Measurements from ENCODE around the gene TNS2. TPM values are rescaled to one million over a fixed set of nuclear protein-coding genes. Genes with fewer than 3 reads are reported as not detected.

TNS2 gene
- total and polyA plus RNA-seq, 2 of the 13 experiments (the other 11 are each of a cell fraction or from before 2014, with no cell fraction given), result 8.9 to 20.4 TPM

- TF ChIP-seq TRAFD1 (CRISPR knock-in tag; IDR thresholded peaks at IDR 0.05; ENCODE audit: borderline replicate concordance) (no peak), ZBTB44 (CRISPR knock-in tag; IDR thresholded peaks at IDR 0.05) (no peak), SMAD3 (CRISPR knock-in tag; IDR thresholded peaks at IDR 0.05) (peak; percentile 39; the same call in 1 of the 2 replicates), ELF1 (CRISPR knock-in tag; IDR thresholded peaks at IDR 0.05) (peak; percentile 72), ZNF280B (CRISPR knock-in tag; IDR thresholded peaks at IDR 0.05; ENCODE audit: borderline replicate concordance) (peak; percentile 15; the same call in 1 of the 2 replicates), ARID2 (CRISPR knock-in tag; IDR thresholded peaks at IDR 0.05; ENCODE audit: borderline replicate concordance) (no peak), RBM39 (IDR thresholded peaks at IDR 0.05; ENCODE audit: low read depth, low read length, poor library complexity, severe bottlenecking) (peak; percentile 64), SKI (IDR thresholded peaks at IDR 0.05; ENCODE audit: partially characterized antibody) (no peak)
Measured at GRCh38 chr12:53049571-53050318, at the start of gene TNS2 (continued).

Data from HepG2 (cell line).